BJ (cell line): Measurements from ENCODE around the gene KCNN3. TPM values are rescaled to one million over a fixed set of nuclear protein-coding genes. Genes with fewer than 3 reads are reported as not detected.

Experiments
- CTCF ChIA-PET: fragments of 350-600 bp; formaldehyde crosslinking; extraction: SDS; loops from one replicate; lab custom pipeline; 2021; ENCODE audit warnings: antibody characterized with exemption, inconsistent platforms; lab: Yijun Ruan, JAX
- POLR2A ChIA-PET: fragments of 300-600 bp; sonication (Branson Sonifier 250); formaldehyde crosslinking; extraction: SDS; loops from one replicate; lab custom pipeline; 2021; ENCODE audit warnings: antibody characterized with exemption; lab: Charles Lee
- DNase-seq: peaks from one replicate; pipeline ENCODE4 v3.0.0-alpha.2; 2011; ENCODE audit warnings: low read depth
- H3K27me3 ChIP-seq: 2 replicates; pipeline ENCODE4 v1.6.0; 2011; ENCODE audit warnings: low read length; ENCODE audit not compliant: control insufficient read depth, insufficient read depth
- H3K36me3 ChIP-seq: 2 replicates; pipeline ENCODE4 v1.5.1; 2011; ENCODE audit warnings: low read length; ENCODE audit not compliant: control insufficient read depth, insufficient read depth
- H3K4me3 ChIP-seq: 2 replicates; pipeline ENCODE4 v1.5.1; 2011; ENCODE audit warnings: low read depth, mild to moderate bottlenecking, control low read depth, low read length
- polyA plus RNA-seq: library from polyadenylated mRNA; depleted of rRNA; stranded (reverse); fragments of >200 nt; gene quantifications from 2 replicates; pipeline ENCODE4 v1.2.3, GENCODE V29; 2011
- TF ChIP-seq, protein P1 (sequence below): IDR thresholded peaks from 2 replicates; pipeline ENCODE4 v1.5.1; 2011; ENCODE audit warnings: low read depth, mild to moderate bottlenecking, control low read depth, inconsistent platforms, low read length, moderate library complexity; ENCODE audit not compliant: insufficient read depth

KCNN3 gene
- polyA plus RNA-seq, 1 experiment: not detected

DNA sequence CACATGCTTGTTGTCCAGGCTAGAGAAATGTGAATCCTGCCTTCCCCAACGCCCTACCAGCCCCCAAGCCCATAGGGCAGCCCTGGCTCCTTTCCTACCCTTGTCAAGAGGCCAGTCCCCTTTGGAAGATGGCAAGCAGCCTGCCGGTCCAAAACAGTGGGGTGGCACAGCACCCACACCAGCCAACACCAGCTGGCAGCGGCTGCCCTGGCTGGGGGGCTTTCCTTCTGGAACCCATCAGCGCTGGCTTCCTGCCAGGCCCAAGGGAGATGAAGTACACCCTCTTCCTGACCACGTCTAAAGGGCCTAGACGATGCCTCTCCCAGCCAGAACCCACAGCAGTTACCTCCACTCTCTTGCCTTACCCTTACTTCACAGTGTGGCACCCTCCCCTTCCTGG lies 24.2 kb downstream of the KCNN3 start:
- TF ChIP-seq, protein P1, sequence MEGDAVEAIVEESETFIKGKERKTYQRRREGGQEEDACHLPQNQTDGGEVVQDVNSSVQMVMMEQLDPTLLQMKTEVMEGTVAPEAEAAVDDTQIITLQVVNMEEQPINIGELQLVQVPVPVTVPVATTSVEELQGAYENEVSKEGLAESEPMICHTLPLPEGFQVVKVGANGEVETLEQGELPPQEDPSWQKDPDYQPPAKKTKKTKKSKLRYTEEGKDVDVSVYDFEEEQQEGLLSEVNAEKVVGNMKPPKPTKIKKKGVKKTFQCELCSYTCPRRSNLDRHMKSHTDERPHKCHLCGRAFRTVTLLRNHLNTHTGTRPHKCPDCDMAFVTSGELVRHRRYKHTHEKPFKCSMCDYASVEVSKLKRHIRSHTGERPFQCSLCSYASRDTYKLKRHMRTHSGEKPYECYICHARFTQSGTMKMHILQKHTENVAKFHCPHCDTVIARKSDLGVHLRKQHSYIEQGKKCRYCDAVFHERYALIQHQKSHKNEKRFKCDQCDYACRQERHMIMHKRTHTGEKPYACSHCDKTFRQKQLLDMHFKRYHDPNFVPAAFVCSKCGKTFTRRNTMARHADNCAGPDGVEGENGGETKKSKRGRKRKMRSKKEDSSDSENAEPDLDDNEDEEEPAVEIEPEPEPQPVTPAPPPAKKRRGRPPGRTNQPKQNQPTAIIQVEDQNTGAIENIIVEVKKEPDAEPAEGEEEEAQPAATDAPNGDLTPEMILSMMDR: no peak
- H3K36me3 ChIP-seq: no peaks in the 10 kb centered on the region
- no peak for DNase-seq
- POLR2A ChIA-PET: no interaction called here
- CTCF ChIA-PET: no interaction called here
- H3K27me3 ChIP-seq: peaks cover 8% of the 10 kb centered on the region
- H3K4me3 ChIP-seq: no peak overlapping the region

DNA sequence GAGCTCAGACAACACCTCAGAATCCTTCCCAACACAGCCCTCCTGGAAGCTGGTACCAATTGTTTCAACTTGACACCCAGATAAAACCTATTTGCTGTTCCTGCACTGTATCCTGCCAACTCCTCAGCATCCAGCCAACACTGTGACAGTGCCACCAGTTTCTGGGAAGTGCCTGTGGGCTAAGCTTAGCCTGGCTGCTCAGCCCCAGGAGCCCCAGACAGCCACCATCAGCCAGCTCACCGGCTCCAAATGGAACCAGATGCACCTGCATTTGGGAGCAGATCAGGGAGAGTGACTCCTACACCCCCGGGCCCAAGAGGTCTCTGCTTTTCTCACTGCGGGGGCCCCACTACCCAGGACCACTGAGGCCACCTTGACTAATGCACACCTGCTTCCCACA lies 24.9 kb downstream of the KCNN3 start:
- no peak for DNase-seq
- ChIA-PET POLR2A (no interaction called here), CTCF (no interaction called here)
- H3K4me3 ChIP-seq: no peak overlapping the region
- TF ChIP-seq, protein P1: no peak
- peaks cover 8% of the 10 kb centered on the region for H3K27me3 ChIP-seq
- no peaks in the 10 kb centered on the region for H3K36me3 ChIP-seq

DNA sequence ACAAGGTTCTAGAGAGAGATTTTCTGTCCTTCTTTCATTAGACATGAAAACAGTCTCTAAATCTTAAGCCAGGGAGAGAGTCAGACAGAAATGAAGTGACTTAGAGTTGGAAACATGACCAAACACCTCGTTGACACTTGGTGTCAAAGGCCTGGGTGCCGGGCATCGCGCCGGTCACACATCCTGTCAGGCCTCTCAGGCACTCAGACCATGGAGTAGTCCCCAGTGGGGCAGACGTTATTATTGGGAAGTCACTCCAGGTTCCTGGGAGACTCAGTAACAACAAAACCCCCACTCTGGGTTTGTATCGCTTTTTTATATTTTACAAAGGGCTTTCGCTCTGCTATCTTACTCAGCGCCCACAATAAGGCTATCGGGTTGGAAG lies 25.8 kb downstream of the KCNN3 start:
- no peaks in the 10 kb centered on the region for H3K36me3 ChIP-seq
- no peak for DNase-seq
- no peak overlapping the region for H3K4me3 ChIP-seq
- H3K27me3 ChIP-seq: peaks cover 8% of the 10 kb centered on the region
- TF ChIP-seq, protein P1: no peak
- CTCF ChIA-PET: no interaction called here
- POLR2A ChIA-PET: no interaction called here

DNA sequence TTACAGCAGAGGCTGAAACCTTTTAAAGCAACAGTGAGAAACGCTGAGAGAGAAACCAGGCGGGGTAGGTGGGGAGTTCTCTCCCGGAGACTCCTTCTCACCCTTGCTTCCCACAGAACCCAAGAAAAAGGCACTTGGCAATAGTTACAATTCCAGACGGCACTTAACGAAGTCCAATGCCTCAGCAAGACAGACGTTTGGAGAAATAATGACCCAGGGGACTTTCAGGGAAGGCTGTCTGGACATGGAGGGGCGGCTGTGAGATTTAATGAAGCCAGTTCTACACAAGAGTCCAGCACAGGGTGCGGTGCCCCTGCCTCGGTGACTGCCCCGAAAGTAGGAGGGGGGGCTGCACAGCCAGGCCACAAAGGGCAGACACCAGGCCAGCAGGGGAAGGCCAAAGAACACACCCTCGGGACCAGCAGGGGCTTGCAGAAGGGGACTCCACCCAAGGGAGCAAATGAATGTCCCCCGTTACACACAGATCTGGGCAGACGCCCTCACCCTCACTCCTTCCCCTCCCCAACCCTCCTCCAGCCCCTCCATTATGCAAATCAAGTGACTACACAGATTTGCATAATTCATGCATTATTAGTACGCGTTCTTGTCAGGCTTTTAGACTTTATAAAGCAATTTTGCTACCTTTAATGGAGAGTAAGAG lies 26.3 kb downstream of the KCNN3 start:
- TF ChIP-seq, protein P1: no peak
- DNase-seq: no peak
- H3K27me3 ChIP-seq: peaks cover 9% of the 10 kb centered on the region
- POLR2A ChIA-PET: no interaction called here
- no peaks in the 10 kb centered on the region for H3K36me3 ChIP-seq
- H3K4me3 ChIP-seq: no peak overlapping the region
- CTCF ChIA-PET: interaction anchor here (0.9 kb wide), 1 partner anchor 24 kb away, joined by 3 read pairs; no protein-coding TSS in a partner anchor

DNA sequence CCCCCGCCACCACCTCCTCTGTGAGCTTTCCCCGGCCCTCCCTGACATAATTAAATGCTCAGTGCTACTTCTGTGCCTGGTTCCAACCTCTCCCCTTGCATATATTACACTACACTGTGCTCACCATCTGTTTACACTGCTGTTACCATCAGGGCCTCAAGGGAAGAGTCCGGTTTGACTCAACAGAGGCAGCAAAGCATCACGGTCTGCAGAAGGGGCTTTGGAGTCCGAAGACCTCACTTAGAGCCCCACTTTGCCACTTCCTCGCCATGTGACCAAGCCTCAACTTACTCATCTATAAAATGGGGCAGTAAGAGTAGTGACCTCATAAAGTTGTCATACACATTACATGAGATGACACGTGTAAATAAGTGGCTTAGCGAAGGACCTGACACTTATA lies 27.4 kb downstream of the KCNN3 start:
- Histone ChIP-seq H3K36me3 (no peaks in the 10 kb centered on the region), H3K27me3 (peaks cover 11% of the 10 kb centered on the region), H3K4me3 (no peak overlapping the region)
- TF ChIP-seq, protein P1: no peak
- no peak for DNase-seq
- POLR2A ChIA-PET: no interaction called here
- CTCF ChIA-PET: interaction anchor here (0.9 kb wide), 1 partner anchor 23 kb away, joined by 3 read pairs; no protein-coding TSS in a partner anchor
